ENCODE results near the gene BRINP3.
"Not testable (repeated sequence)": the region's sequence is repeated elsewhere in the genome, so short reads cannot be mapped to it uniquely, and the experiment has no call there.

BRINP3 gene

DNA sequence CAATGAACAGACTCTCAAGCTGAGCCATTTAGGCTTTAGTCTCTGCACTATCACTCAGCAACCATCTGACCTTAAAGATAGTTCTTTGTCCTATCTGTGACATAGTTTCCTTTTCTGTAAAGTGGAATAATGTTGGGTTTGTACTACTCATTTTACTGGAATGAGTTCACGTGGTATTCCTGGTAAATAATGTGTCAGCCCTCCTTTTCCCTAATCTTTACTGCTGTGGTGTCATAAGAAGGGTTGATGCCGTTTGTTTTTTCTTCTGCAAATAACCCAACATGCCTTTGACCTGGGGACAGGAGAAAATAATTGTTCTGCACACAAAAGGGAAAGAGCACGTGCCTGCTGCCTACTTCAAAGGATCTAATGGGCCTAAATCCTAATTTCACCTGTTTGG, 297.8 kb downstream of the BRINP3 start:
- no peak for DNase-seq (ENCODE audit: low read depth)

DNA sequence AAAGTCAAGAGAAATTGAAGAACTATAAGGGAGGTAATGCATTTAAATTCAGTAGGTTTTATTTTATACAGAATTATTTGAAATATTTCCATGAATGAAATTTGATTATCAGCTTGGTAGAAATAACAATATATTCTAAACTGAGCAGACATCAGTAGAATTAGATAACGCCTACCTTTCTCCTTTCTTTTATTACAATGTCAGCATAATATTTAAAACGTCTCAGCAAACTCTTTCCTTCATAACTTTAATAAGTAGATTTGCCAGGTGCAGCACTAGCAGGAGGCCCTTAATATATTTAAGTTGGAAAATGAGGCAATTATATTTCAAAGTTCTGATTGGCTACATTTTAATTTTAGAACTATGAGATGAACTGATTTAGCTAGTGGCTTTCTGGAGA, 298.8 kb downstream of the BRINP3 start:
- no peak for DNase-seq (ENCODE audit: low read depth)

DNA sequence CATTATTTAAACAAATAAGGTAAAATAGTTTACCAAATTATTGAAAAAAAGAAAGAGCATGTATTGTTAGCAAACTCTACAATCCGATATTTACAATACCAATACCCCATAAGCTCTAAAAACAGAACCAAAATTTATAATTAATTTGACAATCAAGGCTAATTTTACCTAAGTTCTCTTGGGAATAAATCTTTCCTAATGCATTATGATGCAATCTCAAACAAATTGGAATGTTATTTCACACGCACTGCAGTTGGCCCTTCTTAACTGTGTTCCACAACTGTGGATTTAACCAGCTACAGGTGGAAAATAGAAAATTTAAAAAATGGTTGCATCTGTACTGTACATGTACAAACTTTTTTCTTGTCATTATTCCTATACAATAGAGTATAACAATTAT, 300.1 kb downstream of the BRINP3 start:
- DNase-seq (ENCODE audit: low read depth) = no peak

DNA sequence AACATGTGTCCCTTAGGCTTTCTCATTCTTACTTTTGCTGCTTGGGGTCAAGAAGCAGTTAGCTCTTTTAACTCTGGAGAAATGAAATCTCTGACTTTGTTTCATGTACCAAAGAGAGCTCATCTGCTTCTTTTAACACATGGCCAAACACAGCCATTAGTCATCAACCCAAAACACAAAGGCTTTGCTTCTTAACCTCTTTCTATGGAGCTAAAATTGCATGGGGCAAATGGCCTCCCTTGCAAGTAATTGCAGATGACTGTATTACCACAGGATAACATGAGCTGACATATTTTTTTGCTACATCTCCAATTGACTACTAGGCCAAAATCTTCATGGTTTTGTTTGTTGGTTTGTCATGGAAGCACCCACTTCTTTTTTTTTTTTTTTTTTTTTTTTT, 300.9 kb downstream of the BRINP3 start:
- no peak for DNase-seq (ENCODE audit: low read depth)

DNA sequence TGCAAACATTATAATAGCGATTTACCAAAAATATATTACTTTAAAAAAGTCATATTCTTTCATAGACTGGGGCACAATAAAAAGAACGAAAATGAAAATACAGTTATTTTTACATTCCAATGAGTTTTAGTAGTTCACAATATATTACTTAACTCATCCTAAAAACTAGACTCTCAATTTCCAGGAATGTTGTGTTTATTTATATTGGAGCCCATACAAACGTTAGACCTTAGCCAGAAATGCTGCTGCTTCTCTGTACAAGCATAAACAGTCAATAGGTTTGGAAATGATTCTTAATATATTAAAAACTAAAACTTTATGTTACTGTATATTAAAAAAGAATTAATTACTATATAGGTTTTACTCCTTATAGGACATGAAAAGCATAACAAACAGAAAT, 302.3 kb downstream of the BRINP3 start:
- no peak for DNase-seq (ENCODE audit: low read depth)

DNA sequence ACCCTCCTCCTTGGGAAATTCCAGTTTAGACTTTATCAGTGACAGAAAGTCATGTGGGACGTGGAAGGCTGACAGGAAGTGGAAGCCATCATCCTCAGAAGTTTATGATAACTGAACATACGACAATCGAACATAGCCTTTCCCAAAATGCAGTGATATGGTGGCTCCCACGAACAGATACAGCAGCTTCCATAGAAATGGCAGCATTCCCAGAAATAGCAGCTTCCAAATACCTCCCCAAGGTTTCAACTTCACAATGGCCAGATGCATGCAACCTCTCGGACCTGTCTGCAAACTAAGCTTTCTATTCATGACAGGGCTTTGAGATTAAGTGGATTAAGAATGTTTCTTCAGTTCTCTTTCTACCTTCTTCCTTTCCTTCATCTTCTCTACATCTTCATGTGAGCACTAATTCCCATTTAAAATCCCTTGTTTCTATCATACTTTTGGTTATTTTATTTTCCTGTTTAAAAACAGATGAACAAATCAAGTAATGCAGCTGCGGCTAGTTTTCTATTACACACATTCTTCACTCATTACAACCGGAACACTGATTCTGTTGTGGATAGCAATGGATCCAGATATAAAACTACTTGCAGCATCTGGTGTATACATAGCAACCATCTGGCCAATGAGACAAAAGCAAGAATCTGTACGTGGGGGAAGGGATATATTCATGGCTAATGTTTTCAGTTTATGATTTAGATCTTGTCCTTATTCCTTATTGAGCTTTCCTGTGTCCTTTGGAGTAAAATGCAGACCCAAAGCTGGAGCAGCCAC, 304.8 kb downstream of the BRINP3 start:
- DNase-seq (ENCODE audit: low read depth) = no peak

DNA sequence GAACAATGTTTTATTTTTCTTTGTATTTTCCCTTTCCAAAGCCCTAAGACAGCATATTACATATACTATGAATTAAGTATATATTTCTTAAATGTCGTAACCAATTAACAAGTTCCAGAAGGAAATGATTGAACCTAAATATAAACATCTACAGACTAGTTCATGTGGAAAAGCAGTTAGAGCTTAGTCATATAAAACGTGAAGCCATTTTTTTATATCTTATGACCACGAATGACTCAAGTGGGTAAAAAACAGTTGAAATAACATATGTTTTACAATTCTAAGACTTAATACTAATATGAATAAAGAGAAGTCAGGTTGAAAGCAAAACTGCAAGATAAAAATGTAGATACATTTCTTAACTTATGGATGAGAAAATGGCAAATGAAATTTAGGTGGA, 307.3 kb downstream of the BRINP3 start:
- no peak for DNase-seq (ENCODE audit: low read depth)

DNA sequence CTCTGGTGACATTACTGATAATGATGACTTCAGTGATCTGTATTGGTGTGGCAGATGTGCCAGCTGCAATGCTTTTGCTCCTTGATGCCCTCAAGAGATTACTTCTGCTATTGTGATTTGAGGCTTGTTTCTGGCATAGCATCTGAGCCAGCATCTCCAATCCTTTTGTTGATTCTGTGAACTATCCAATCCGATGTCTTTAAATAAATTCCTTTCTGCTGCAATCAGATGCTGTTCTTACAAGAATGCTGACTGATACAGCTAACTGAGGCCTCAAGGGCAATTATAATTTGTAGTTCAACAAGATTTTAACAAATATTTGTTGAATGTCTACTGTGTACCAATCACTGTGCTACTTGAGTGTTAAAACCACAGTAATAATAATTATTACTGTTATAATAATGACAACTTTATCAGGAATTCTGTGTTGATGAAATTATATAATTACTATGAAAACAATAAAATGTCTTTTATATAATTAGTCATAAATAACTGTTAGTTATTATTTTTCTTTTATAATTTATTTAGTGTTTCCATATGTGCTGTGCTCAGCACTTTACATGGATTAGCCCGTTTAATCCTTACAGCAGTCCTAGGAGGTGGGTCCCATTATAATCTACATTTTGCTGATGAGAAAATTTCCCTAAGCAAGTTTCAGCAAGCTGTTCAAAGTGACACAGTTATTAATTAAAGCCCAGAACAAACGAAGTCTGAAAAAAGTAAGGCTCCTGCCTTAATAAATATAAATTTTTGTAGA, 308.2 kb downstream of the BRINP3 start:
- DNase-seq (ENCODE audit: low read depth) = no peak

DNA sequence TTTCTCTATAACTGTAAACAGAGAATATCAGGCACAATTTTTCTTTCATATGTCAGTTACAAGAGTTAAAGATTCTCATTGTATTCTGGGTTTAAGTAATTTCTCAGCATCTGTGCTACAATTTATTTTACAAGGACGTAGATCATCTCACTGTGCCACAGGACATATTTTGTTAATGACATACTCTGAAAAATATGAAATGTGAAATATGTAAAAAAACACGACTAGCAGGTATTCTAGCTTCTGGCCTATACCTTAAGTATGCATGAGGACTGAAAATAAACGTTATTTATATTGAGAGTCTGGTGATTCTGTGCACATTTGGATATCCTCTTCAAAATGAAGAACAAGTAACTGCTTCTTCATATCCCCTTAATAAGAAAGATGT, 308.8 kb downstream of the BRINP3 start:
- no peak for DNase-seq (ENCODE audit: low read depth)

DNA sequence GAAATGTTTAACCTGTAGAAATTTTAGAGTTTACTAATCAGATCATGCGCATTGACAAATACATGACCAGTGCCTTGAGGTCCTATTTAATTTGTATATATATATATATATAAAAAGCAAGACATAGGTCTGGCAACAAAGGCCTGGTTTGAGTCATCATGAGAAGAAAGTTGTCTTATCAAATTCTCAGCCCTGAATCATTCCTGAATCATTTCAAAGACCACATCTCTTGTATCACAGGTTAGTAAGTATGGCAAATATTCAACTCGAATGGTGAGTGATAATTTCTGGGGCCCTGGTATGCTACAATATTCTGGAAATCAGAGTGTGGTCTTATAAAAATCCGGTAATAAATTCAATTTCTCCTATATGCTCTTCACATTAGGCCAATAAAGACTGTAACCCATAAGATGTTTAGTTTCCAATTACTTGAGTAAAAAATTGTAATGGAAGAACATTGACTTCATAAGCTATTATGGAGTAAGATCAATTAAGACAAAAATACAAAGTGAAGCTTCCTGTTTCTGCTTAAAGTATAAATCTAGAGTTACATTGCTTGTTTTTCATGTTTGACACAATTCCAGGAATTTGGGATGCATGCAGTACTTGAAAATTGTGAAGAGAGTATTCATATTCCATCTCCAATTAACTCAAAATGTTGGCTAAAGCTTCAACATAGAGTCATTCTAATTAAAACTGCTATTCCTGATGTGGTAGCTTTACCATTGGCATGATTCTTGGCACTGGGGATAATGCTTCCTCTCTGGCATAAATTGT, 309.4 kb downstream of the BRINP3 start:
- no peak for DNase-seq (ENCODE audit: low read depth)

DNA sequence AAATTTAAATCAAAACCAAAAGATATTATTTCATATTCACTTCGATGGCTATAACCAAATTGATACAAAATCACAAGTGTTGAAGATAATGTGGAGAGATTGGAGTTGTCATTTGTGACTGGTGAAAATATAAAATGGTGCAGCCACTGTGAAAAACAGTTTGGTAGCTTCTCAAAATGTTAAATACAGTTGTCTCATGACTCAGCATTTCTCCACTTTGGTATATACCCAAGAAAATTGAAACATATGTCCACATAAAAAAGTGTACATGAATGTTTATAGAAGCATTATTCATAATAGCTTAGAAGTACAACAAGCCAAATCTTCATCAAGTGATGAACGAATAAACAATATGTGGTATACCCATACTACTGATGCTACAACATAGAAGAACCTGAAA, 318.5 kb downstream of the BRINP3 start:
- DNase-seq (ENCODE audit: low read depth) = no peak

DNA sequence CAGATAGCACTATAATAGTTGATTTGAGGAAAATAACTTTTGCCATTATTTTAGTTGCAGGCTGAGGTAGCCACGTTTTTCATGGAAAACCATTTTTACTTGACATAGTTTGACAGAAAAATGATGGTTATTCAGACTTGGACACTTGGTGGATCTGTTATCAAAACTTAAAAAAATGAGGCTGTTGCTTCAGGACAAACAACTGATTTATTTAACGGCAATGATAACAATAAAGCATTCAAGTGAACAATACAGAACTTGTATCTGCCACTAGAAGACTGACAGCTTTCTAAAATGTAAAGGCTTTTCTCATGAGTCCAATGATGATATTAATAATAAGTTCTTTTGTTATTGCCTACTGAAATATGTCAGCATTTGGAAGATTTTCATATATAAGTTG, 322.9 kb downstream of the BRINP3 start:
- no peak for DNase-seq (ENCODE audit: low read depth)

DNA sequence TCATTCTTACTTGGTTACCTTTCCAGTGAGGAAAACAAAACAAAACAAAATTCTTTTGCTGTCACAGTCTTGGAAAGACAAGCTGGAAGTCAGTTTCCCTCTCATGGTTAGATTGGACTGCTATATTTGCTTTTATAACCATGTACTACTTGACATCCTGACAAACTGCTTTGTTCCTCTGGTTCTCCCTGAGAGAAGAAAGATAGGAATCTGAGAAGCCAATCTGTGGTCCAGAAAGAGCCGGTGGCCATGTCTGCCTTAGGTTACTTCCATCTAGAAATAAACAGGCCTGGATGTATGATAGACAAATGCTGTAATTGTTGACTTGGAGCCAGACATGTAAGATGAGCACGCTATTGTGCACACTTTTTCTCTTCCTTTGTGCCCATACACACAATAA, 330.0 kb downstream of the BRINP3 start:
- DNase-seq (ENCODE audit: low read depth) = no peak

DNA sequence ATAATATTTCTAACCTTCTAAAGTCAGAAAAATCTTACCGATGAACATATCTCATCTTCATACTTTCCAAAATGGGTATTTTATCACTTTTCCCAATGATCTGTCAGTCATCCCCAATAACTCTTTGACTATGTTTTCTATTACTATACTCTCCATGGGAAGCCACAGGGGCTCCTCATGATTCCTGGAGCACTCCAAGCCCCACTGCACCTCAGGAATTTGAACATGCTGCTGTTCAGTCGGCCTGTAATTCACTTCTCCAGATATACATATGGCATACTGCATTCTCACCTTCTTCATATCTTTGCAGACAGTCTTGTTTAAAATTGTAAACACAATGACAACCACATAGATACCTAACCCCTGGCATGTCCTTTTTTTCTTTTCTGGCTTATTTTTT, 333.0 kb downstream of the BRINP3 start:
- no peak for DNase-seq (ENCODE audit: low read depth)

DNA sequence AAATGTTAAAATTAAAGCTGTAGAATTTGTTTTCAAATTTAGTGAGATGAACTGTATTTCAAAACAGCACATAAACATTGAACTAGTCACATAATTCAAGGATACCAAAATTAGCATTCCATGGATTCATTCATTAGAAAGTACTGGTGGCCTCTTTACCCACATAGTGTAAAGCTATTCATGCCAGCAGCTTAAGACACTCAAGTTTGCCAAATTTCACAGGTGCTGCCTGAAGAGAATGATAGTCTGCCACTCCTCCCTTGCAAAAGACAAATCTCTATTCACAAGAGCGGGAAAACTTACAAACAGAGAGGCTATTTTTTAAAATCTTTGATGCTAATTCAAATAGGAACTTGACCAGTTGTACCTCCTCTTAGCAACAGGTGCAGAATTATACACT, 337.0 kb downstream of the BRINP3 start:
- DNase-seq (ENCODE audit: low read depth) = no peak

DNA sequence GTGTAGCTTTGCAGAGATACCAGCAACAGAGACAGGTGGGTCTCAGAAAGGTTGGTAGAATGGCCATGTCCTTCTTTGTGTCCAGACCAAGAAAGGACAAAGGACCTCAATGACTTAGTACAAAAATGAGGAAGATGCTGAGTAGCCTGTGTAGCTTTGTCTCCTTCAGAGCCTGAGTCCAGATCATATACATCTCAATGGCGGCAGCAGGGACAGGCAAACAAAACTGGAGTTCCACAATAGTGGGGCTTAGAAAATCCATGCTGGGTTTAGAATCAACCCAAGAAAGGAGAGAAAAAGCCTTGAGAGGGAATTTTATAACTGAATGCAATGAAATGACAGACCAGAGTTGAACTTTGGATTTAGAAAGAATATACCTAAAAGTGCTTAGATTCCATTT, 339.0 kb downstream of the BRINP3 start:
- DNase-seq (ENCODE audit: low read depth) = no peak

DNA sequence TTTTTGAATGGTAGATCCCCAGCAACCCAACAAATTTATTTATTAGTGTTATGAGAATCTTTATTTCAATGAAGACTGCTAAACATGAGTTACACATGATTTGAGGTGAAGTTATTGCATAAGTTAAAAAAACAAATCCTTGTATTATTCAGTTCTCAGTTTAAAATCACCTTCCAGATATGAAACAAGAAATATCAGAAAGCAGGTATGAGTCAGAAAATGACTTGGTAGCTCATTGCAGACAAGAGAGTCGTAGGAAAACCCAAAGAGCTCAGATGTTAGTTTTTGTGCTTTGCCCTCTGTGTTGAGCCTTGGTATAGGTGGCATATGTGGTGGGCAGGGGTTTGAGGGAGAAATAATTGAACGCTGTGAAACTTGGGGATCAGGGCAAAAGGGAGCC, 339.4 kb downstream of the BRINP3 start:
- no peak for DNase-seq (ENCODE audit: low read depth)

DNA sequence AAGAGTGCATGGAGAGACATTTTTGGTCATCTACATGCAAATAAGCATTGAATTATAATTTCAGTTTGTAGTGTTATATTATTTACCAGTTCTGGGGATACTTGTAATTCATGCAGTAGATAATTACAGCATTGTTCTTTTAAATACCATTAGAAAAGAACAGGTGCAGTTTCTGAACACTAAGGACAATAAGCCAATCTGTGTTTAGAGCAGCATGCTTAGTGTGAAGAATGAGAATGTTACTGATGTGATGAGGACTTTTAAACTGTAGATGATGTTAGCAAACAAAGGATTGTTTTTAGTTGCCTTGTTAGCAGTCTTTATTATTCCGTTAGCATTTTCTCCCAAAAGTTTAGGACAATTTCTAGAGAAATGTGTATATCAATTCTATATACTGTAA, 348.3 kb downstream of the BRINP3 start:
- no peak for DNase-seq (ENCODE audit: low read depth)

DNA sequence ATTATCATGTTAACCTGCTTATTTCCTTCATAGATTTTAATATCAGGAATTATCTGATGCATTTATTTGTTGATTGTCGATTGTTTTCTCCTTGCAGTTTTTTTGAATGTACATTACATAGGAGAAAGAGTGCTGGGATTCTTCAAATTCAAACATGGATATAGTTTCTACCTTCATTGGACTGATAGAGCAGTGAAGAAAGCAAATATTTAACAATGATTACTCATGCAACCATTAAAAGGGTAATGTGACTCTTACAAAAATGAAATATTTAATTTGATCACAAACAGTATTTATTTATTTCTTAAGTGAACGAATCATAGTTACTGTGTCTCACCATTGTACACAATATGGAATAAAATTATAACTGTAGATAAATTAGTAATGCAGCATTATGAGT, 350.9 kb downstream of the BRINP3 start:
- DNase-seq (ENCODE audit: low read depth) = no peak

DNA sequence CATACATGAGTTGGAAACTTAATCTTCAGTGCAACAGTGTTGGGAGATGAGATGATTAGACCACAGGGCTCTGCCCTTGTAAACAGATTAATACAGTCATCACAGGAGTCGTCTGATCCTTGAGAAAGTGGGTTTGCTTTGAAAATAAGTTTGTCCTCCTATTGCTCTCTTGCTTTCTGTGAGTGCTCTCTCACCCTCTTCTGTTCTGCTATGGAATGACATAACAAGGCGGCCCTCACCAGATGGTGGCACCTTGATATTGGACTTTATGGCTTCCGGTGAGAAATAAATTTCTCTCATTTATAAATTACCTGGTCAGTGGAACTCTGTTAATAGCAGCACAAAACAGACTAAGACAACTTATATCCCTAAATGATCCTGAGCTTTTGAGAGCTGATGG, 353.6 kb downstream of the BRINP3 start:
- DNase-seq (ENCODE audit: low read depth) = no peak

DNA sequence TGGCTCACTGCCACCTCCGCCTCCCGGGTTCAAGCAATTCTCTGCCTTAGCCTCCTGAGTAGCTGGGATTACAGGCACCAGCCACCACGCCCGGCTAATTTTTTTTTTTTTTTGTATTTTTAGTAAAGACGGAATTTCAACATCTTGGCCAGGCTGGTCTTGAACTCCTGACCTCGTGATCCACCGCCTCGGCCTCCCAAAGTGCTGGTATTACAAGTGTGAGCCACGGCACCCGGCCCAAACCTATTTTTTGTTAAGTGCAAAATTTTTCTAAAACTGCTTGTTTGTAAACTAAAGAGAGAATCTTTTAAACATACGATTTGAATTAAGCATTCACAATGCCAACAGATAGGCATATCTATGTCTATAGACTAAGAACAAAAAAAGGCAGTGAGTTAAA, 357.1 kb downstream of the BRINP3 start:
- not testable (repeated sequence) for DNase-seq (ENCODE audit: low read depth)

DNA sequence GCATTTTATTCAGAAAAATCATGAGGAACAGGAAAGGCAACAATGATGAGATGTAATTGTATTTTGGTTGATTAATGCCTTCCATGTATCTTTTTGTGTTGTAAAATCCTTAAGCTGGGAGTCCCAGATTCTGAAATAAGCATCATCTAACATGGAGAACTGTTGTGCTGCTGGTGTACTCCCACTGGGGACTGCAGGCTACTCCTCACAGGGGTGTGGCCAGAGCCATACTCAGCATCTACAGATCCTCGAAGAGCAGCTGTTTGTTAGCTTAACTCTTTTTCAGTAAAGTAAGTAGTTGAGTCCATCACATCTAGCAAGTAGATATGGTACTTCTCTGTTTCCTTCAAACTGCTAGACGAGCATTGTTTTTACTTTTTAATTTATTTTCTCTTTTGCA, 358.0 kb downstream of the BRINP3 start:
- no peak for DNase-seq (ENCODE audit: low read depth)

DNA sequence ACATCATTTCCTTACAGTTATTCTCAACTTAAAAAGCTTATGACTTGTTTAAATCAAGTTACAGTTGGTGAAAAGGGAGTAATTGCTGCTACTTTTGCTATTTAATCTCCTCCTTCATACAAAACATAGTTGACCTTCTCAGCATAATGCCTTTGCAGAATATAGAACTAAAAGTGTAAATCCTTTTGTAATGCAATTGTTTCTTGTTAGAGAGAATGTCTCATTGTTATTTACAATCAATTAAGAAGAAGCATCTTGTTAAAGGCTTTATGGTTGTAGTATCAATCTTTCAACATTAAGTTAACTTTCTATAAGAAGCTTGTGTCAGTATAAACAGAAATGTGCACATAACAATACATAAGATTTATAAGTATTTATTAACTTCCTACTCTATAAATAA, 360.7 kb downstream of the BRINP3 start:
- no peak for DNase-seq (ENCODE audit: low read depth)

Data from activated T-cell treated with anti-CD3 and anti-CD28 coated beads for 24 hours (primary cell).